ENCODE measurements around the gene ZFP3.
"Not testable (repeated sequence)": the region's sequence is repeated elsewhere in the genome, so short reads cannot be mapped to it uniquely, and the experiment has no call there.

The ZFP3 gene

DNA sequence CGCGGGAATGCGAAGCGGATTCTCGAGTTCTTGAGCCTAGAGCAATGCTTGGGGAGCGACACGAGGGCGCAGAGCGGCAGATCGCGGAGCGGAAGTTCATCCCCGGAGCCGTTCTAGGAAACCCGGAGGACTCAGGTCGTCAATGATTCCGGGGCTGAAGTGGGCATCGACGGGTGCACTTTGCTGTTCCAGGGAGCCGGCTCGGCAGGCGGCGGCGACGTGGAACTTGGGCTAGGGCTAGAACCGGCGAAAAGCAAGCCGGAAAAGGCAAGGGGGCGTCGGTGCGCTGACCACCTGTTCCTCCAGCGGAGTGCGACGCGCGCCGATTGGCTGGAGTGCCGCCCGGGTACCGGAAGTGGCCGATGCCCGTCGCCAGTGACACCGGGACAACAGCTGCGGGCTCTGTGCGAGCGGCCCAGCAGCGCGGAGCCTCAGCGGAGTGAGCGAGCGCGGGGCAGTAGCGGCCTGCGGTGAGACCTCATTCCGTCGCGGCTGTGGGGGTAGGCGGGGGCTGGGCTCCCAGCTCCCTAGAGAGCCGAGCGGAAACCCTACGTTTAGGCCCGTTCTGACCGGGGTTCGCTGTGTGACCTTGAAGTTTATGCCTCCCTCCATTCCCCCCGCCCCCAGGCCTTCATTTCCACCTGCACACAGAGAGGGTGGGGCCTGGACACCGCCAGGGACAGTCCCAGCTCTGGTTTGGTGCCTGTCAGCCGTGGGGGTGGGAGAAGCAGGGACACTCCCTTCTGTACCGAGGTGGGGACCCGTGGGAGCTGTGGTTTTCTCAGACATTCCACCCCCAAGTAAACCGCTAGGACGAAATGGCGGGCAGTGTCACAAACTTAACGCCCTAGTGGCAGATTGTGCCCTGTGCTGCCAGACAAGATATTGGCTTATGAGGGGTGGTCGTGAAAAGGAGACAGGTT lies at the start of gene ZFP3:
Gene ZFP3, plus strand, starts transcription at position 362 of the 923 bp plus-strand sequence. CDS start 13,038 bp downstream, outside the sequence.
- FAIRE-seq, result no peak

DNA sequence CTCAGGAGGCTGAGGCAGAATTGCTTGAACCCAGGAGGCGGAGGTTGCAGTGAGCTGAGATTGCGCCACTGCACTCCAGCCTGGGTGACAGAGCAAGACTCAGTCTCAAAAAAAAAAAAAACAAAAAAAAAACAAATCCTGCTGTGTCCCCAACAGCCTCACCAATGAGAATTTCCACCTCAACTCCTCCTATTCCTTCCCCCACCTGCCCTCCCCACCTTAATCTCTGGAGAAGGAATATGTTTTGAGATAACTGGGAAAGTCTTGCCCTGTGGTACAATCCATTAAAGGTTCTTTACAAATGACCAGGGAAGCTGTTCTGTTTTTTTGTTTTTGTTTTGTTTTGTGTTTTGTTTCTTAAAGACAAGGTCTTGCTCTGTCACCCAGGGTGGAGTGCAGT lies 48.1 kb upstream of the ZFP3 start:
- FAIRE-seq, result not testable (repeated sequence)

- no peak for FAIRE-seq
Measured at GRCh38 chr17:5031365-5032082, 46.7 kb upstream of the ZFP3 start.

GRCh38 chr17:5032865-5033264 lies 45.4 kb upstream of the ZFP3 start:
- no peak for FAIRE-seq

GRCh38 chr17:5033352-5034015 lies 44.8 kb upstream of the ZFP3 start:
- no peak for FAIRE-seq

DNA sequence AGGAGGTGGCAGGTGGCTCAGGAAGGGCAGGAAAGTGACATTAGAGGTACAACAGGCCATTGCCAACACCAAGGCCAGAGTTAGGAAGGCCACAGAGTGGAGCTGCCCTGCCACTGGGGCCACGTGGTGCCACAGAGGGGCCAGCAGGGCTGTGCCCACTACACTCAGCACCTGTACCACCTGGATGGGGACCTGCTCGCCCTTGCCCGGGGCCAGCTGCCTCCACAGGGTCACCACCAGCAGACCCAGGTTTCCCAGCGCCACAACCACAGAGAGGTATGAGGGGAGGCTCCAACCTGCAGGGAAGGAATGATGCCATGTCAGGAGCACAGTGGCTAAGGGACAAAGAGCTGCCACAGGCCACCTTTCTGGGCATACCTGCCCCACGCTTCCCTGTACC lies 44.2 kb upstream of the ZFP3 start:
- FAIRE-seq, result no peak

DNA sequence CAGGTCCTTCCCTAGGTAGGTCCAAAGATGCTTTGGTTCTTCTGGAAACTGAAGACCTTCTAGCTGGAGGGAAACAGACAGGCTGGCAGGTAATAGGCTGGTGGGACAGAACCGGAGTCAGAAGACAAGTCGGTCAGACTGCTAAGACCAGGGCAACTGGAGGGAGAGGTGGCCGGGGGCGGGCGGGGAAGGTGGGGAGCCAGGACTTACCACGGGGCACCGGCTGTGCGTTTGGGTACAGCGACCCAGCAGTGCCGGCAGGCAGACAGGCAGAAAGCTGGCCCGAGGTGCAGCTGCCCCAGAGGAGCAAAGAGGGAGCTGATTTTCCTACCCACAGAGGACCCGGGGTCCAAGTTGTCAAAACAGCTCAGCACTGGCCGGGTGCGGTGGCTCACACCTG lies 43.6 kb upstream of the ZFP3 start:
- no peak for FAIRE-seq

GRCh38 chr17:5035315-5035714 lies 43.0 kb upstream of the ZFP3 start, which contains the start of gene SLC52A1:
TSS of gene SLC52A1 (minus strand) at chr17:5035426. CDS start at chr17:5034606, 820 bp downstream.
- FAIRE-seq, result no peak

DNA sequence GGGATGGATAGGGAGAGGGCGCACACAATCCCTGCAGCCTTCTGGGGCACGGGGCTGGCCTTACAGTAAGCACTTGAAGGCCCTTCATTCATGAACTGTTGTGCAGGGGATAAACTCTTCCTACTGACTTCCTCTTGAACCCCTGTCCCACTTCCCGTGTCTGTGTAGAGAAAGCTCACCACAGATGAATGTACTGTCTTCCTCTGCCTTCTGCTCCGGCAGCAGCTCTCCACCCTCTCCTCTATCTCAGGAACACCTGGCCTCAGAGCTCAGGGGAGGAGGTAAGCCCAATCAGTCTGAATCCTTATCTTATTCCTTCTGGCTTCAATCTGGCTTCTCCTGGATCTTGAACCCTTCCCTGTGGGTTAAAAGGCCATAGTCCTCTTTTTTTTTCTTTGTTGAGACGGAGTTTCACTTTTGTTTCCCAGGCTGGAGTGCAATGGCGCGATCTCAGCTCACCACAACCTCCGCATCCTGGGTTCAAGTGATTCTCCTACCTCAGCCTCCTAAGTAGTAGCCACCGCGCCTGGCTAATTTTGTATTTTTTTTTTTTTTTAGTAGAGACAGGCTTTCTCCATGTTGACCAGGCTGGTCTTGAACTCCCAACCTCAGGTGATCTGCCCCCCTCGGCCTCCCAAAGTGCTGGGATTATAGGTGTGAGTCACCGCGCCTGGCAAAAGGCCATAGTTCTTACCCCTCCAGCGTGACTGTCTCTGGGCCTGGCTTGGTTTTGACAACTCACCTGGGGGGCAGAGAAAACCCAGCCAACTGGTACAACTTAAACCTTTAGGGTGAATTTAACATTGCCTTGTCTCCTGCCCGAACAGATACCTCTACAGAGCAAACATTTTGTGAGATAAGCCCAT lies 35.9 kb upstream of the ZFP3 start:
- FAIRE-seq, result no peak

DNA sequence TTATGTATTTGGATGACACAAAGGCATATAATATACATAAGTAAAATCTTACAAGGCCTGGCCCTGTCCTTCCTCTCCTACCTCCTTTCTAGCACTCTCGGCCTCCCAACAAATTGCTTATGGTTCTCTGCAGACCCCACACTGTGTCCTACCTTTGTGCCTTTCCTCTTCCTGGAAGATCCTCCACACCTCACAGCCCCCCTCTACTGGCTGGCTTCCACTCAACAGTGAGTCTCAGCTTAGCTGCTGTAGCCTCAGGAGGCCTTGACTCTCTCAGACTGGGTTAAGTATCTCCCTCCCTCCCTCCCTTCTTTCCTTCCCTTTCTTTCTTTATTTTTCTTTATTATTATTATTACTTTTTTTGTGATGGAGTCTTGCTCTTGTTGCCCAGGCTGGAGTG lies 34.7 kb upstream of the ZFP3 start:
- FAIRE-seq, result no peak

GRCh38 chr17:5044630-5045029 lies 33.6 kb upstream of the ZFP3 start:
- FAIRE-seq, result no peak

DNA sequence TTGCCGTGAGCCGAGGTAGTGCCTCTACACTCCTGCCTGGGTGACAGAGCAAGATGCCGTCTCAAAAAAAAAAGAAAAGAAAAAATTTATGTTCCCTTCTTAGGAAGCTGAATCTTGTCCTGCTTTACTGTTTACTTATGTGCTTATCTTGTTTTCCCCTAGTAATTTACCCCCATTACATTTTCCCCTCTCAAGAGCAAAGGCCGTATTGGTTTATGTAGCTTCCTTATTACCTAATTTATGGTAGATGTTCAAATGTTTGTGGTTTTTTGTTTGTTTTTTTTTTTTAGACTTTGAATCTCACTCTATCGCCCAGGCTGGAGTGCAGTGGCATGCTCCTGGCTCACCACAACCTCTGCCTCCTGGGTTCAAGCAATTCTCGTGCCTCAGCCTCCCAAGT lies 32.8 kb upstream of the ZFP3 start:
- no peak for FAIRE-seq

DNA sequence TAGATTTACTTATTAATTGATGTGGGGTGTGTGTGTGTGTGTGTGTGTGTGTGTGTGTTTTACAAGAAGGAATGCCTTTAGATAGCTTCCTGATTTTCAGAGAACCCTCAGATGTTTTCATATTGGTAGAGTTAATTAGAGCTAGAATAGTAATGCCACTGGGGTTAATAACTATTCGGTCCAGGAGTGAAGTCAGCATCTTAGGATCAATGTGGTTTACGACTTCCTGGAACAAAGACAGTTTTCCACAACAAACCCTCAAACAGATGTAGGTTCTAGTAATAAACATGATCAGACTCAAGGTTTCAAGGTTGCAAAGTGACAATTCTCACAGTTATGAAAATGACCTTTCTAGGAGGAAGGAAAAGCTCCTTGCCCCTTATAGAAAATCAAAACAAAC lies 30.8 kb upstream of the ZFP3 start:
- no peak for FAIRE-seq

- FAIRE-seq, result no peak
Measured at GRCh38 chr17:5049314-5049841, 28.9 kb upstream of the ZFP3 start.

- FAIRE-seq, result no peak
Measured at GRCh38 chr17:5050278-5050677, 28.0 kb upstream of the ZFP3 start.

DNA sequence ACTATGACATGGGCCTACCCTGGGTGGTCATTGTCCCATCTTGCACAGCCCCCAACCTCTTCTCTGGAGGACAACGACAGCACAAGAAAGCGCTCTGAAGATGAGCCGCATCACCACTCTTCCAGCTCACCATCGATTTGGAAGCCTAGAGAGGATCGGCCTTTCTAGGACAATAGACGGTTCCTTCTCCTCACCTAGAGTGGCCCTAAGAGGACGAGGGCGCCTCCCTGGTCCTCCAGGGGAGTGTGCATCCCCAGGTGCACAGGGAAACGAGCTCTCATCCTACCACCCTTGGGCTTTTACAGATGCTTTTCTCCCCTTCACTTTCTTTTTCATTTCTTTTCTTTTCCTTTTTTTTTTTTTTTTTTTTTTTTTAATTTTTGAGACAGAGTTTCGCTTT lies 22.7 kb upstream of the ZFP3 start:
- no peak for FAIRE-seq

DNA sequence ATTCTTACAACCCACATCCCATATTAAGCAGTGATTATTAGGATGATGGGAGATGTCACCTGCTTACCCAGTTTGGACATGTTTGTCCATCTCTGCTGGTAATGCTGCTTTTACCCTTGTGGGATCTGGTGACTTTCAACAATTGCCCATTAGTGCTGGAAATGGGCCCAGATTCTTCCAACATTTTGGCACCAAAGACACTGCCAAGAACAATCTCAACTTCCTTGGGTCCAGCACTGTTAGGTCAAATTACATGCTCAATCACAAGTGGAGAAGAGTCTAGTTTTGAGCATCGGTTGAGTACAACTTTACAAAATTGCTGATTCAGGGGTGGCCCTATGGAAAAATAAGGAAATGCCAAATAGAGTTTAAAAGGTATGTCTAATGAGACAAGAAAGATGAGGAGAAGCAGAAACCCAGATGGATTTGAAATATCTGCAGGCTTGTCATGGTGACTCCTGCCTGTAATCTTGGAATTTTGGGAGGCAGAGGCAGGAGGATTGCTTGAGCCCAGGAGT lies 13.0 kb upstream of the ZFP3 start:
- FAIRE-seq, result no peak

DNA sequence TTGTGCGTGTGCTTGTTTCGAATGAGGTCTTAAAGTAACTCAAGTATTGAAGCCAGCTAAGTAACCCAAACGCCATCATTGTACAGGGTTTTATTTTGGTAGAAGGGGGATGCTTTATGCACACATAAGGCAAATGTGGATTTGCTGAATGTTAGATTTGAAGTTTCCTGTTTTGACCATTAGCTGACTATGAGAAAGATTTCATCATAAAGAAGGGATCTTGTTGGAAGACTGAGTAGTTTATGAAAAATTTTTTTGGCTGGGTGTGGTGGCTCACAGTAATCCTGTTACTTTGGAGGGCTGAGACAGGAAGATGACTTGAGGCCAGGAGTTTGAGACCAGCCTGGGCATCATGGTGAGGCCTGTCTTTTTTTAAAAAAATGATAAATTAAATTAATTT lies 10.0 kb upstream of the ZFP3 start:
- no peak for FAIRE-seq

DNA sequence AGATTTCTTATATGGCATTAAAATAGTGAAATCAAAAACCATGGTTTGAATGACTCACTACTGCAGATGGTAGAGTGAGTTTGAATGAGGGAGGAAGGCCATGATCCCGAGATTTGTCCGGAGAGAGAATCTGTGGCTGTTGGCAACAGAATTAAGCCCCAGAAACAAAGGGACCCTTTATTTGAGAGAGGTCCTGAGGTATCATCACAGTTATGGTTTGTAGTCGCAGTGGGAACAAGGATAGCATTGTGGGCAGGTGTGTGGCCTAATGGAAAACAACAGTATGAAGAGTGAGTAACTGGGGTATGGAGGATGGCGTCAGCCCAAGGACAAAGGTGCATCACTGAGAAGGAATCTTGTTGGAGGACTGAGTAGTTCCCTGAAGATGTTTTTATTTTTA lies 8.5 kb upstream of the ZFP3 start:
- FAIRE-seq, result no peak

DNA sequence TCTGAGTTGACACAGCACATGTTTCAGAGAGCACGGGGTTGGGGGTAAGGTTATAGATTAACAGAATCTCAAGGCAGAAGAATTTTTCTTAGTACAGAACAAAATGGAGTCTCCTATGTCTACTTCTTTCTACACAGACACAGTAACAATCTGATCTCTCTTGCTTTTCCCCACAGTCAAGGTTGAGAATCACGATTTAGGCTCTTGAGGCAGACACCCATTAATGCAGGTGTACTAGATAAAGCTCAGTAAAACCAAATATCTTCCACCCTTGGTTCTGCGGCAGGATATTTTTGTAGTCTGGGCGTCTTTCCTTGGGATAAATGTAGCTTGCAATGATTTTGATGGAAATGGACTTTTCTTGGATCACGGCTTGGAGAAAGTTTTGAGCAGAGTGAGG lies 2.8 kb upstream of the ZFP3 start:
- not testable (repeated sequence) for FAIRE-seq

GRCh38 chr17:5077275-5077674 lies 992 bp upstream of the ZFP3 start:
- not testable (repeated sequence) for FAIRE-seq

- no peak for FAIRE-seq
Measured at GRCh38 chr17:5077781-5078105, 524 bp upstream of the ZFP3 start.

Data from islet of Langerhans (tissue), 1 donor.